Fibroblast of villous mesenchyme (primary cell): ENCODE measurements around the gene RASA2. TPM values are rescaled to one million over a fixed set of nuclear protein-coding genes. Genes with fewer than 3 reads are reported as not detected.

Experiments
- DNase-seq: peaks from one replicate; pipeline ENCODE4 v3.0.0-alpha.2; 2010; ENCODE audit warnings: low read depth
- H3K4me3 ChIP-seq: 2 replicates; pipeline ENCODE4 v1.5.1; 2011; ENCODE audit warnings: low read depth, mild to moderate bottlenecking, low read length
- total RNA-seq: library from RNA; depleted of rRNA; stranded (reverse); fragments of >200 nt; gene quantifications from 2 replicates; pipeline ENCODE4 v1.2.3, GENCODE V29; 2012
- TF ChIP-seq, protein P1 (sequence below): IDR thresholded peaks from 2 replicates; pipeline ENCODE4 v1.5.1; 2012; ENCODE audit warnings: low read depth, mild to moderate bottlenecking, low read length; ENCODE audit not compliant: insufficient read depth

Gene RASA2
- total RNA-seq, 1 donor, result 18.1 TPM

DNA sequence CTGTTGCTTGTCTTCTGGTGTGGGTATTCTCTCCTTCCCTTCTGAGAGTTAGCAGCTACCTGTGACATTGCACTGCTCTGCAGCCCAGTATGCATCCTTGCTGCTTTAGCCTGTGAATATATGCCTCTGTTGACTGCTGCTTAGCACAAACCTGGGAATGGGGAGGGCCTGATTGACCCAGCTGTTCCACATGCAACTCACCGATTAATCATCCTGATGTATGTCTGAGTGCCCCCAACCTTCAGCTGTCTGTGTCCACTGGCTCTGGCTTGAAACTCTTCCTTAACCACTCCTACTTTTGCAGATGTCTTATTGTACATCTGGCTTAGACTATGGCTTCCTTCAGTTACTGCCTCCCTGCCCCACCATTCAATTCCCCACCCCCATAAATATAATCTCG lies 119.1 kb downstream of the RASA2 start:
- H3K4me3 ChIP-seq, result no peak overlapping the region
- no peak for DNase-seq
- TF ChIP-seq, protein P1, sequence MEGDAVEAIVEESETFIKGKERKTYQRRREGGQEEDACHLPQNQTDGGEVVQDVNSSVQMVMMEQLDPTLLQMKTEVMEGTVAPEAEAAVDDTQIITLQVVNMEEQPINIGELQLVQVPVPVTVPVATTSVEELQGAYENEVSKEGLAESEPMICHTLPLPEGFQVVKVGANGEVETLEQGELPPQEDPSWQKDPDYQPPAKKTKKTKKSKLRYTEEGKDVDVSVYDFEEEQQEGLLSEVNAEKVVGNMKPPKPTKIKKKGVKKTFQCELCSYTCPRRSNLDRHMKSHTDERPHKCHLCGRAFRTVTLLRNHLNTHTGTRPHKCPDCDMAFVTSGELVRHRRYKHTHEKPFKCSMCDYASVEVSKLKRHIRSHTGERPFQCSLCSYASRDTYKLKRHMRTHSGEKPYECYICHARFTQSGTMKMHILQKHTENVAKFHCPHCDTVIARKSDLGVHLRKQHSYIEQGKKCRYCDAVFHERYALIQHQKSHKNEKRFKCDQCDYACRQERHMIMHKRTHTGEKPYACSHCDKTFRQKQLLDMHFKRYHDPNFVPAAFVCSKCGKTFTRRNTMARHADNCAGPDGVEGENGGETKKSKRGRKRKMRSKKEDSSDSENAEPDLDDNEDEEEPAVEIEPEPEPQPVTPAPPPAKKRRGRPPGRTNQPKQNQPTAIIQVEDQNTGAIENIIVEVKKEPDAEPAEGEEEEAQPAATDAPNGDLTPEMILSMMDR, result no peak

DNA sequence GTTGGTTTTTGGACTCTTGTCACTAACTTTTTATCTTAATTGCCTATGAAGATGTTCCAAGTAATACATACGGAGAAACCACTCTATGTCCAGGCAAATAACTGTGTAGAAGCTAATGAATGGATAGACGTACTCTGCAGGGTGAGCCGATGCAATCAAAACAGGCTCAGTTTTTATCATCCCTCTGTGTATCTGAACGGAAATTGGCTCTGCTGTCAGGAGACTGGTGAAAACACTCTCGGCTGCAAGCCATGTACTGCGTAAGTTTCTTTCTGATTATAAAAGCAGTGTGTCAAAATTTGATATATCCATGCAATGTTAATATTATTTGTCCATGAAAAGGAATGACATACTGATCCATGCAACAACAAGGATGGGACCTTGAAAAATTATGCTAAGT lies 121.6 kb downstream of the RASA2 start:
- TF ChIP-seq, protein P1, result no peak
- no peak for DNase-seq
- H3K4me3 ChIP-seq, result no peak overlapping the region

DNA sequence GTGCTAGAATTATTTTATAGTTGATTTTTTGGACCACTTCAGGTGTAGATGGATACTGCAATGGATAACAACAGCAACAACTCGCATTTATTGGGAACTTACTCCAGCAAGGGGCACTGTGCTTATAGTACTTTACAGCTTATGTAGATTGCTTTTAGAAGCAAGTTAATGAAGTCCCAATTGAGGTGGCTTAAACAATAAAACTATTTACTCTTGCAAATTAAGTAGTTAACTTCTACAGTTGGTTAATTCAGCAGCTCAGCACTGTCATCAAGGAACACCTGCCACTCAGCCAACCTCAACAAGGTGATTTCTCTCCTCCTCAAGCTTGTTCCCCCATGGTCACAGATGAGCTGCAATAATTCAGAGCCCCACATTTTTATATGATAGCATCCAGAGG lies 124.1 kb downstream of the RASA2 start:
- H3K4me3 ChIP-seq, result no peak overlapping the region
- TF ChIP-seq, protein P1, result no peak
- DNase-seq, result no peak

DNA sequence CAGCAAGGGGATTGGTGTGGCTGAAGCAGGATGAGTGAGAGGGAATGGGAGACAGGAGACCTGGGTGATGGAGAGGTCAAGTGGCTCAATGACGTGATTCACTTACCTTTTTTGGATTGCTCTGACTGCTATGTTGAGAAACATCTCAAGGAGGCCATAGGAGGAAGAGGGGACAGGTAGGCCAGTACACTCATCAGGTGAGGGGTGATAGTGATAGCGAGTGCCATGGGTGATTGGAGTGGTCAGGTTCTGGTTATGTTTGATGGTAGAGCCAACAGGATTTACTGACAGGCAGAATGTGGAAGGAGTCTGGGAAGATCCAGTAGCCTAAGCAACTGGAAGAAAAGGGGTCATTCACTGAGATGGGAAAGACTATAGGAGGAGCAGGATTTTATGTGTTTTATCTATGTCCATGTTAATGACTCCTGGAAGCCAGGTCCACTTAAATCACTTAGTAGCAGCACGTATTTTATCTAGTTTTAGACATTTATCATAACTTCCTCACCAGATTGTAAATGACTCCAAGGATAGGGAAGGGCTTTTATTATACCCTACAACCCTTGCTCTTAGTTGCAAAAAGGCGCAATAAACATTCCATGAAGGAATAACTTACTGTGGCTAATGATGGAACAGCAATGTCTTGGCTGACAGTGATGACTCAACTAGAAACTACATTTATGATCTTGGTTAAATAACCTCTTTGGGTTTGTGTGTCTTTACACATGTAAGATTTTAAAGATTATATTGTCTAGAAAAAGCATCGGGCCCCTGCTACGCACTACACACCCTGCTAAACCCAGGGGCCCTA lies 131.5 kb downstream of the RASA2 start:
- TF ChIP-seq, protein P1, result no peak
- no peak for DNase-seq
- H3K4me3 ChIP-seq, result no peak overlapping the region

DNA sequence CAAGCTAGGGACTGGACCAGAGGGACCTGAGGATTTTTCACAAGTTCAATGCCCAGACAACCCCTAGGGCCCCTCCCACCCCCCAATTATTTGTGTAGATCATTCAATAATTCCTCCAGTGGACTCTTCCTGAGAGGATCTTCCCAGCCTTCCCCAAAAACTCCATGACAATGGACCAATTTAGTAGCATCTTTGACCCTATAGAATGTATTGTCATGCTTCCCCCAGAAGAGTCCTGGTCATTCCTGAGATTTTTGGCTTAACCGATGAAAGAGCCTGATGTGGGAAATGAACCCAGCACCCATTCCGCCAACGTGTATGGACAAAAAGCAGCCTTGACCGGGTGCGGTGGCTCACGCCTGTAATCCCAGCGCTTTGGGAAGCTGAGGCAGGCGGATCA lies 132.1 kb downstream of the RASA2 start:
- no peak overlapping the region for H3K4me3 ChIP-seq
- no peak for DNase-seq
- TF ChIP-seq, protein P1, result no peak

DNA sequence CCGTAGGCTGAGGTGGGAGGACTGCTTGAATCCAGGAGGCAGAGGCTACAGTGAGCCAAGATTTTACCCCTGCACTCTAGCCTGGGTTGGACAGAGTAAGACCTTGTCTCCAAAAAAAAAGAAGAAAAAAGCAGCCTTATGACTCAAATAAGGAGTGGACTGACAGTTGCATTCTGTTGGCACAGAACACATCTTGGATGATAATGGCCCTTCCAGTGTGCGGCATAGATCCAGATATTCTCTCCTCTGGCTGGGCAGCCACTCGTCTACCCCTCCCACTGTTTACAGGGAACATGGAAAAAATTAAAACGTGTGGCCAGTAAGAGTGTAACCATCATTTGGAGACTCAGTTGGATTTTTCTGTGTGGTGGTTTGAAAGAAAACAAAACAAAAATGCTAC lies 132.6 kb downstream of the RASA2 start:
- DNase-seq, result no peak
- H3K4me3 ChIP-seq, result no peak overlapping the region
- TF ChIP-seq, protein P1, result no peak

DNA sequence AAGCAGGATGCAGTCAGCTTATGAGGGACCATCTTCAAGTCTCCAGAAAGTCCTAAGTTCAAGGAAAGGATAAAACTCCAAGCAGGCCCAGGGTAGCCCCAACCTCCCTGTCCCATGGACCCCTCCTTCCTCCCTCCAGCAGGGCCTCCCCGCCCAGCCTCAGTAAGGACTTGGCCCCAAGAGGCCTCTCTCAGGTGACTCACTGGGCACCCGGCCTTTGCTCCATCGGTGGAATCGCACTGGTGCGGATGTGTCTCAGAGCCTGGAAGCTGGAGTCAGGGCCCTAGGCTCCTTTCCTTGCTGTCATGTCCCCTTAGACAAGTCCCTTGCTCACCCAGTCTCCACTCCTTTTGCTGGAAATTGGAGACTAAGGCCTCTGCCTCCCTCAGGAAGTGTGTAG lies 136.9 kb downstream of the RASA2 start:
- TF ChIP-seq, protein P1, result no peak
- DNase-seq, result no peak

More for the DNA sequence above, 136.9 kb downstream of the RASA2 start:
- no peak overlapping the region for H3K4me3 ChIP-seq
